Urinary bladder (tissue), 4 donors: ENCODE measurements around the gene LIN37. TPM values are rescaled to one million over a fixed set of nuclear protein-coding genes. Genes with fewer than 3 reads are reported as not detected.
"Not testable (repeated sequence)": the region's sequence is repeated elsewhere in the genome, so short reads cannot be mapped to it uniquely, and the experiment has no call there.

ENCODE experiments used
- DNase-seq: peaks from one replicate; pipeline ENCODE4 v3.0.0-alpha.2; 2015; ENCODE audit errors: extremely low spot score
- H3K27ac ChIP-seq: one replicate; pipeline ENCODE4 v1.5.1; 2013; ENCODE audit warnings: low read depth, mild to moderate bottlenecking, moderate library complexity
- H3K36me3 ChIP-seq: one replicate; pipeline ENCODE4 v1.6.1; 2013; ENCODE audit warnings: mild to moderate bottlenecking, moderate library complexity; ENCODE audit not compliant: insufficient read depth
- H3K4me1 ChIP-seq: one replicate; pipeline ENCODE4 v1.6.1; 2013; ENCODE audit warnings: mild to moderate bottlenecking, moderate library complexity; ENCODE audit not compliant: insufficient read depth
- H3K4me3 ChIP-seq: one replicate; pipeline ENCODE4 v1.5.1; 2013; ENCODE audit warnings: low read depth, low read length
- WGBS: extraction: QIAGEN DNeasy Blood & Tissue Kit; methylation state at CpG from one replicate; pipeline ENCODE4 v1.1.7; 2013; 5-methylcytosine and 5-hydroxymethylcytosine counted together
- polyA plus RNA-seq: library from polyadenylated mRNA; stranded (reverse); fragments of 200-250 nt; gene quantifications from one replicate; pipeline ENCODE4 v1.2.3, GENCODE V29; 2013
- total RNA-seq: library from RNA; depleted of rRNA; stranded (reverse); fragments of >200 nt; gene quantifications from one replicate; pipeline ENCODE4 v1.2.3, GENCODE V29; 2014
- donor health status: healthy with polysubstance abuse.
- donor health status: healthy.

The LIN37 gene
- total and polyA plus RNA-seq, 2 donors, result 5.4 to 18.8 TPM

DNA sequence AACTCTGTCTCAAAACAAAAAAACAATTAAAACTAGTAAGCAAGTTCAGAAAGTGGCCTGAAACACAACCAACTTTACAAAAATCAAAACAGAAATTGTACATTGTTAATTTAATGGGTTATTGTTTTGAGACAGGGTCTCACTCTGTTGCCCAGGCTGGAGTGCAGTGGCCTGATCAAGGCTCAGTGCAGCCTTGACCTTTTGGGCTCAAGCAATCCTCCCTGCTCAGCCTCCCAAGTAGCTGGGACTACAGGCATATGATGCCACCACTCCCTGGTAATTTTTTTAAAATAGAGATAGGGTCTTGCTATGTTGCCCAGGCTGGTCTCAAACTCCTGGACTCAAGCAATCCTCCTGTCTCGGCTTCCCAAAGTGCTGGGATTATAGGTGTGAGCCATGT, 47.2 kb downstream of the LIN37 start:
- H3K27ac ChIP-seq, H3K4me1 ChIP-seq, H3K4me3 ChIP-seq, H3K36me3 ChIP-seq, DNase-seq: not testable (repeated sequence)
- 87% methylated on average over 1 of the region's 1 CpG for WGBS

- no peak for DNase-seq
- no peaks in the 10 kb centered on the region for H3K36me3 ChIP-seq
- no peak overlapping the region for H3K4me3 ChIP-seq
- 19% methylated on average over 39 of the region's 39 CpGs for WGBS
- H3K4me1 ChIP-seq, result no peaks in the 10 kb centered on the region
- H3K27ac ChIP-seq, result no peak overlapping the region
These were observed 48.5 kb downstream of the LIN37 start for GRCh38 chr19:35796645-35797542.

DNA sequence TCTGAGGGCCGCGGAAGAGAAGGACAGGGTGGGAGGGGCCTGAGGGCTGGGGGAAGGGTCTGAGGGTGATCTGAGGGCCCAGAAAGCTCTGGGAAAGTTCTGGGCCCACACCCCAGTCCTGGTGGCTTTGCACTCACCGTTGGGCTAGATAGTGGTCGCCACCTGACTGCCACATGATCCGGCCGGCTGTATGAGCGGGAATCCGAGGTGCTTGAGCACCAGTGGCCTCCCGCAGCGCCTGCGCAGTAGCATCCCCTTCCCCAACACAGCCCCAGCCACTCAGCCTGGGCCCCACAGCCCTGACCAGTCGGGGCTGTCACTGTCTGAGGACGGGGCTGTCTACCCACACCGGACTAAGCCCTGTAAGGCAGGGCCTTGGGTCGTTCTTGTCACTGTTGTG, 49.3 kb downstream of the LIN37 start:
- WGBS, result 11% methylated on average over 15 of the region's 15 CpGs
- DNase-seq, result no peak
- no peak overlapping the region for H3K4me3 ChIP-seq
- no peaks in the 10 kb centered on the region for H3K36me3 ChIP-seq
- H3K27ac ChIP-seq, result no peak overlapping the region
- H3K4me1 ChIP-seq, result no peaks in the 10 kb centered on the region

GRCh38 chr19:35801828-35802227, 53.5 kb downstream of the LIN37 start:
- WGBS, result 65% methylated on average over 3 of the region's 3 CpGs
- Histone ChIP-seq H3K27ac (no peak overlapping the region), H3K36me3 (no peaks in the 10 kb centered on the region), H3K4me1 (no peaks in the 10 kb centered on the region), H3K4me3 (no peak overlapping the region)
- no peak for DNase-seq

Other genes with a start within 250 kb of the LIN37 start
- 10.7 TPM for gene DMKN, start 234.9 kb upstream of the LIN37 start, total RNA-seq
- gene DMKN, start 234.9 kb upstream of the LIN37 start, polyA plus RNA-seq, result 17.5 TPM
- not detected for gene SBSN, start 220.3 kb upstream of the LIN37 start, total RNA-seq
- 0.15 TPM for gene SBSN, start 220.3 kb upstream of the LIN37 start, polyA plus RNA-seq
- gene GAPDHS, start 215.1 kb upstream of the LIN37 start, total RNA-seq, result not detected
- not detected for gene GAPDHS, start 215.1 kb upstream of the LIN37 start, polyA plus RNA-seq
- 57.0 TPM for gene TMEM147, start 202.9 kb upstream of the LIN37 start, total RNA-seq
- gene TMEM147, start 202.9 kb upstream of the LIN37 start, polyA plus RNA-seq, result 141 TPM
- gene ATP4A, start 184.9 kb upstream of the LIN37 start, total RNA-seq, result not detected
- not detected for gene ATP4A, start 184.9 kb upstream of the LIN37 start, polyA plus RNA-seq
- gene PMIS2, start 162.4 kb upstream of the LIN37 start, total RNA-seq, result not detected
- not detected for gene PMIS2, start 162.4 kb upstream of the LIN37 start, polyA plus RNA-seq
- gene HAUS5, start 135.8 kb upstream of the LIN37 start, total RNA-seq, result 6.3 TPM
- 8.8 TPM for gene HAUS5, start 135.8 kb upstream of the LIN37 start, polyA plus RNA-seq
- gene RBM42, start 119.5 kb upstream of the LIN37 start, total RNA-seq, result 14.8 TPM
- 89.5 TPM for gene RBM42, start 119.5 kb upstream of the LIN37 start, polyA plus RNA-seq
- 0.32 TPM for gene ETV2, start 106.8 kb upstream of the LIN37 start, total RNA-seq
- gene ETV2, start 106.8 kb upstream of the LIN37 start, polyA plus RNA-seq, result 1.7 TPM
- gene COX6B1, start 100.3 kb upstream of the LIN37 start, total RNA-seq, result 192 TPM
- 592 TPM for gene COX6B1, start 100.3 kb upstream of the LIN37 start, polyA plus RNA-seq
- 89.8 TPM for gene UPK1A, start 82.1 kb upstream of the LIN37 start, total RNA-seq
- 81.8 TPM for gene UPK1A, start 82.1 kb upstream of the LIN37 start, polyA plus RNA-seq
- not detected for gene ZBTB32, start 44.0 kb upstream of the LIN37 start, total RNA-seq
- 0.09 TPM for gene ZBTB32, start 44.0 kb upstream of the LIN37 start, polyA plus RNA-seq
- gene KMT2B, start 30.6 kb upstream of the LIN37 start, total RNA-seq, result 7.1 TPM
- 25.9 TPM for gene KMT2B, start 30.6 kb upstream of the LIN37 start, polyA plus RNA-seq
- gene IGFLR1, start 6.1 kb upstream of the LIN37 start, total RNA-seq, result 0.53 TPM
- gene IGFLR1, start 6.1 kb upstream of the LIN37 start, polyA plus RNA-seq, result 21.2 TPM
- 9.6 TPM for gene U2AF1L4, start 3.2 kb upstream of the LIN37 start, total RNA-seq
- gene U2AF1L4, start 3.2 kb upstream of the LIN37 start, polyA plus RNA-seq, result 25.3 TPM
- gene PSENEN, start 2.9 kb upstream of the LIN37 start, total RNA-seq, result 13.7 TPM
- 49.2 TPM for gene PSENEN, start 2.9 kb upstream of the LIN37 start, polyA plus RNA-seq
- 25.4 TPM for gene HSPB6, start 8.5 kb downstream of the LIN37 start, total RNA-seq
- 657 TPM for gene HSPB6, start 8.5 kb downstream of the LIN37 start, polyA plus RNA-seq
- gene PROSER3, start 9.6 kb downstream of the LIN37 start, total RNA-seq, result 6.8 TPM
- 12.2 TPM for gene PROSER3, start 9.6 kb downstream of the LIN37 start, polyA plus RNA-seq
- 17.4 TPM for gene ARHGAP33, start 27.0 kb downstream of the LIN37 start, total RNA-seq
- 10.2 TPM for gene ARHGAP33, start 27.0 kb downstream of the LIN37 start, polyA plus RNA-seq
- not detected for gene PRODH2, start 64.3 kb downstream of the LIN37 start, total RNA-seq
- 0.18 TPM for gene PRODH2, start 64.3 kb downstream of the LIN37 start, polyA plus RNA-seq
- gene NPHS1, start 103.9 kb downstream of the LIN37 start, total RNA-seq, result 0.05 TPM
- not detected for gene NPHS1, start 103.9 kb downstream of the LIN37 start, polyA plus RNA-seq
- not detected for gene KIRREL2, start 108.3 kb downstream of the LIN37 start, total RNA-seq
- not detected for gene KIRREL2, start 108.3 kb downstream of the LIN37 start, polyA plus RNA-seq
- gene APLP1, start 120.0 kb downstream of the LIN37 start, total RNA-seq, result 3.0 TPM
- gene APLP1, start 120.0 kb downstream of the LIN37 start, polyA plus RNA-seq, result 5.8 TPM
- 6.1 TPM for gene NFKBID, start 152.0 kb downstream of the LIN37 start, total RNA-seq
- gene NFKBID, start 152.0 kb downstream of the LIN37 start, polyA plus RNA-seq, result 4.2 TPM
- gene HCST, start 154.0 kb downstream of the LIN37 start, total RNA-seq, result 6.7 TPM
- 17.3 TPM for gene HCST, start 154.0 kb downstream of the LIN37 start, polyA plus RNA-seq
- 5.1 TPM for gene TYROBP, start 159.7 kb downstream of the LIN37 start, total RNA-seq
- 113 TPM for gene TYROBP, start 159.7 kb downstream of the LIN37 start, polyA plus RNA-seq
- gene LRFN3, start 187.8 kb downstream of the LIN37 start, total RNA-seq, result 1.9 TPM
- gene LRFN3, start 187.8 kb downstream of the LIN37 start, polyA plus RNA-seq, result 17.2 TPM
- gene SDHAF1, start 246.6 kb downstream of the LIN37 start, total RNA-seq, result 10.9 TPM
- 37.6 TPM for gene SDHAF1, start 246.6 kb downstream of the LIN37 start, polyA plus RNA-seq